Type B pancreatic cell (in vitro differentiated cells): ENCODE data around the gene IKZF3. TPM values are rescaled to one million over a fixed set of nuclear protein-coding genes. Genes with fewer than 3 reads are reported as not detected.

Experiments
- DNase-seq: peaks from one replicate; pipeline ENCODE4 v3.0.0; 2021; ENCODE audit warnings: mixed read lengths; ENCODE audit not compliant: unreplicated experiment; ENCODE audit errors: extremely low spot score
- H3K27ac Mint-ChIP-seq: 2 replicates; pipeline ENCODE4 v1.8.0; 2021; ENCODE audit warnings: mild to moderate bottlenecking, mixed read lengths
- H3K27me3 Mint-ChIP-seq: 2 replicates; pipeline ENCODE4 v1.8.0; 2021; ENCODE audit warnings: mixed read lengths
- H3K36me3 Mint-ChIP-seq: 2 replicates; pipeline ENCODE4 v1.8.0; 2021; ENCODE audit warnings: mixed read lengths
- H3K4me1 Mint-ChIP-seq: one replicate; pipeline ENCODE4 v1.8.0; 2021; ENCODE audit warnings: mixed read lengths; ENCODE audit not compliant: unreplicated experiment
- H3K4me3 Mint-ChIP-seq: 2 replicates; pipeline ENCODE4 v1.8.0; 2021; ENCODE audit warnings: mild to moderate bottlenecking, mixed read lengths
- H3K9me3 Mint-ChIP-seq: 2 replicates; pipeline ENCODE4 v1.8.0; 2021; ENCODE audit warnings: mixed read lengths
- CTCF ChIP-seq: fragments of 200-600 bp; sonication (generic); conservative IDR thresholded peaks from 2 replicates; pipeline ENCODE4 v1.5.0; 2021; ENCODE audit warnings: antibody characterized with exemption, mild to moderate bottlenecking
- total RNA-seq: library from RNA; stranded (reverse); gene quantifications from 2 replicates; pipeline ENCODE4 v1.2.1, GENCODE V29; 2021; ENCODE audit warnings: low replicate concordance

The IKZF3 gene
- total RNA-seq, 1 donor from 2014 or later = 0.19 TPM

GRCh38 chr17:39793301-39793872 lies 70.7 kb downstream of the IKZF3 start:
- Mint-ChIP-seq H3K4me1 (peaks cover 8% of the 10 kb centered on the region), H3K4me3 (no peak overlapping the region), H3K27me3 (peaks cover 8% of the 10 kb centered on the region), H3K36me3 (no peaks in the 10 kb centered on the region), H3K9me3 (no peaks in the 10 kb centered on the region), H3K27ac (no peak overlapping the region)
- no peak for DNase-seq
- no peak for TF ChIP-seq CTCF

- no peaks in the 10 kb centered on the region for H3K36me3 Mint-ChIP-seq
- peaks cover 8% of the 10 kb centered on the region for H3K27me3 Mint-ChIP-seq
- H3K4me1 Mint-ChIP-seq = peaks cover 8% of the 10 kb centered on the region
- H3K27ac Mint-ChIP-seq = no peak overlapping the region
- no peak for TF ChIP-seq CTCF
- H3K4me3 Mint-ChIP-seq = no peak overlapping the region
- no peaks in the 10 kb centered on the region for H3K9me3 Mint-ChIP-seq
- no peak for DNase-seq
Observed at GRCh38 chr17:39792526-39793221, 71.4 kb downstream of the IKZF3 start.

GRCh38 chr17:39791111-39791992 lies 72.8 kb downstream of the IKZF3 start:
- H3K4me3 Mint-ChIP-seq = no peak overlapping the region
- H3K36me3 Mint-ChIP-seq = no peaks in the 10 kb centered on the region
- no peak for DNase-seq
- H3K27me3 Mint-ChIP-seq = peaks cover 8% of the 10 kb centered on the region
- H3K9me3 Mint-ChIP-seq = no peaks in the 10 kb centered on the region
- no peak for TF ChIP-seq CTCF
- peaks cover 8% of the 10 kb centered on the region for H3K4me1 Mint-ChIP-seq
- peak overlapping the region; percentile 46 for H3K27ac Mint-ChIP-seq

- DNase-seq = no peak
- no peak overlapping the region for H3K4me3 Mint-ChIP-seq
- no peaks in the 10 kb centered on the region for H3K36me3 Mint-ChIP-seq
- no peak overlapping the region for H3K27ac Mint-ChIP-seq
- peaks cover 2% of the 10 kb centered on the region for H3K9me3 Mint-ChIP-seq
- no peak for TF ChIP-seq CTCF
- peaks cover 8% of the 10 kb centered on the region for H3K27me3 Mint-ChIP-seq
- H3K4me1 Mint-ChIP-seq = peaks cover 11% of the 10 kb centered on the region
Observed at GRCh38 chr17:39787743-39788484, 76.2 kb downstream of the IKZF3 start.

GRCh38 chr17:39787041-39787440 lies 77.1 kb downstream of the IKZF3 start:
- no peak for DNase-seq
- H3K9me3 Mint-ChIP-seq = peaks cover 9% of the 10 kb centered on the region
- H3K27me3 Mint-ChIP-seq = peaks cover 5% of the 10 kb centered on the region
- H3K4me1 Mint-ChIP-seq = peaks cover 19% of the 10 kb centered on the region
- no peak for TF ChIP-seq CTCF
- no peaks in the 10 kb centered on the region for H3K36me3 Mint-ChIP-seq
- no peak overlapping the region for H3K27ac Mint-ChIP-seq
- no peak overlapping the region for H3K4me3 Mint-ChIP-seq
